ENCODE results near the gene FNDC3B.
A peak's percentile ranks its signal among the peaks of the same experiment; 100 is the strongest.

The FNDC3B gene

DNA sequence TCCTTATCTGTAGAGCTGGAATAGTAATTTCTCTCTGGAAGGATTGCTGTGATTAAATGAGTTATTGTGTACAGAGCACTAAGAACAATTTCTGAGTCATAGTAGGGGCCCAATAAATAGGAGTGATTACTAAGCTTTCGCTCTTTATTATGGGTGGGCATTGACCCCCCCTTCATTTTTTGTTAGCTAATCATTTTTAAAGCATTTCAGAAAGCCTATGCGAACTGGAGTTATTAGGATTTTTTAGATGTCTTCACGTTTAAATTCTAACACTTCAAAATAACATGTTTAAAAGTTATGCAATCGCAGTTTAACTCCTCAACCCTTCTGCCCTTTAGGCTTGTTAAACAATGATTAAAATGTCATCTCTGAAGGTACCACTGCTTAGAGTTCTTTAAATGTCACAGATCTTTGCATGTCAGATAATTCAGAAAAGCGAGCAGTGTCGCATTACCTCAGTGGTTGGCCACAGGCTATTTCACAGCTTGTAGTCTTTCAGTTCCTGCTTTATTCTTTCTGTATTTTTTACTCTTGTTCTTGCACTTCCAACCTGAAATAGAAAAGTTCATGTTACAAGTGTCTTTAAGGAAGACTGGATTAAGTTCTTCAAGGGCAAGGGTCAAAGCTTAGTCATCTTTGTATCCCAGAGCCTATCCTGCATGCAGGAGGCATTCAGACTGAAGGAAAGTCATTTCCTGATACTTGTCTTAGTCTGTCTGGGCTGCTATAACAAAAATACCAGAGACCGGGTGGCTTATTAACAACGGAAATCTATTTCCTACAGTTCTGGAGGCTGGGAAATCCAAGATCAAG lies 102.9 kb downstream of the FNDC3B start:
- DNase-seq (ENCODE audit: low read depth): peak; percentile 64
- no peaks in the 10 kb centered on the region for H3K9me3 ChIP-seq (ENCODE audit: control insufficient read depth, low read length)
- peak overlapping the region; percentile 28 for H3K4me3 ChIP-seq (ENCODE audit: low read length)
- no peaks in the 10 kb centered on the region for H3K27me3 ChIP-seq (replicated peaks; ENCODE audit: control insufficient read depth, insufficient read depth, low read length)
- peaks cover 57% of the 10 kb centered on the region for H3K4me1 ChIP-seq (ENCODE audit: control insufficient read depth, insufficient read depth, low read length)
- H3K36me3 ChIP-seq (ENCODE audit: control insufficient read depth, insufficient read depth, low read length, severe bottlenecking): peaks cover 6% of the 10 kb centered on the region
- H3K9ac ChIP-seq (ENCODE audit: low read length): peak overlapping the region; percentile 36

DNA sequence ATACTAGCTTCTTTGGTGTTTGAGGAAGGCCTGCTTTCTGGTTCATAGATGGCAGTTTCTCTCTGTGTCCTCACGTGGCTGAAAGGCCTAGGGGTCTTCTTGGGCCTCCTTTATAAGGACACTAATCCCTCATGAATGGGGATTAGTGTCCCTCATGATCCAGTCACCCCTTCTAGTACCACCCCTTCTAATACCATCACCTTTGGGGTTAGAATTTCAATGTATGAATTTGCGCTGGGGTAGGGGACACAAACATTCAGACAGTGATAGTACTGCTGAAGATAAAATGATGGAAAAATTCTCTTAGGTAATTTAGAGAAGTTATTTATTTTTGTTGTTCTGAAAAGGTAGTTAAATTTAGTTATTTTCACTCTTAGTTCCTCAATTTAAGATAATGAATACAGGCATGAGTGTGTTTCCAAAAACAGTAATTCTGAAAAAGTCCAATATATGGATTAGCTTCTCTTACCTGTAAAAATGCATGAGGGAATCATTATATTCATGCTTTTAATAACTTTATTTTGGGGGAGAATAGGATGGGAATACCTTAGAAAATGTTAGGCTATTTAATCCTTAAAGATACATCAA lies 103.6 kb downstream of the FNDC3B start:
- Histone ChIP-seq H3K9me3 (ENCODE audit: control insufficient read depth, low read length) (no peaks in the 10 kb centered on the region), H3K27me3 (replicated peaks; ENCODE audit: control insufficient read depth, insufficient read depth, low read length) (no peaks in the 10 kb centered on the region), H3K9ac (ENCODE audit: low read length) (peak overlapping the region; percentile 36), H3K36me3 (ENCODE audit: control insufficient read depth, insufficient read depth, low read length, severe bottlenecking) (peaks cover 6% of the 10 kb centered on the region), H3K4me1 (ENCODE audit: control insufficient read depth, insufficient read depth, low read length) (peaks cover 50% of the 10 kb centered on the region), H3K4me3 (ENCODE audit: low read length) (peak overlapping the region; percentile 28)
- DNase-seq (ENCODE audit: low read depth): no peak

DNA sequence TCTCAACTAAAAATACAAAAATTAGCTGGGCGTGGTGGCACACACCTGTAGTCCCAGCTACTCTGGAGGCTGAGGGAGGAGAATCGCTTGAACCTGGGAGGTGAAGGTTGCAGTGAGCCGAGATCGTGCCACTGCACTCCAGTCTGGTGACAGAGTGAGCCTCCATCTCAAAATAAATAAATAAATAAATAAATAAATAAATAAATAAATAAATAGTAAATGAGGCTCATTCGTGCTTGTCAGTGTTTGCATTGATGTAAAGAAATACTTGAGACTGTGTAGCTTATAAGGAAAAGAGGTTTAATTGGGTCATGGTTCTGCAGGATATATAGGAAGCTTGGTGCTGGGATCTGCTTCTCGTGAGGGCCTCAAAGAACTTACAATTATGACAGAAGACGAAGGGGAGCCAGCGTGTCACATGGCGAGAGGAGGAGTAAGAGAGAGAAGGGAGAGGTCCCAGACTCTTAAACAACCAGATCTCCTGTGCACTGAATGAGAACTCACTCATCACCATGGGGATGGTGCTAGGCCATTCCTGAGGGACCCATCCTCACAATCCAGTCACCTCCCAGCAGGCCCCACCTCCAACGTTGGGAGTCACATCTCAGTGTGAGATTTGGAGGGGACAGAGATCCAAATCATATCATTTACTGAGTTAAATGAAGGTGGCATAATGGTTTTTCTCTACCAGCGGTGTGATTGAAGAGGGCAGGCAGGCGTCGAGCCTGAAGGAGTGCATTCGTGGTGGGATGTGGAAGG lies 104.5 kb downstream of the FNDC3B start:
- H3K27me3 ChIP-seq (replicated peaks; ENCODE audit: control insufficient read depth, insufficient read depth, low read length): no peaks in the 10 kb centered on the region
- H3K9me3 ChIP-seq (ENCODE audit: control insufficient read depth, low read length): no peaks in the 10 kb centered on the region
- peaks cover 12% of the 10 kb centered on the region for H3K36me3 ChIP-seq (ENCODE audit: control insufficient read depth, insufficient read depth, low read length, severe bottlenecking)
- peaks cover 41% of the 10 kb centered on the region for H3K4me1 ChIP-seq (ENCODE audit: control insufficient read depth, insufficient read depth, low read length)
- no peak overlapping the region for H3K4me3 ChIP-seq (ENCODE audit: low read length)
- DNase-seq (ENCODE audit: low read depth): no peak
- H3K9ac ChIP-seq (ENCODE audit: low read length): no peak overlapping the region

DNA sequence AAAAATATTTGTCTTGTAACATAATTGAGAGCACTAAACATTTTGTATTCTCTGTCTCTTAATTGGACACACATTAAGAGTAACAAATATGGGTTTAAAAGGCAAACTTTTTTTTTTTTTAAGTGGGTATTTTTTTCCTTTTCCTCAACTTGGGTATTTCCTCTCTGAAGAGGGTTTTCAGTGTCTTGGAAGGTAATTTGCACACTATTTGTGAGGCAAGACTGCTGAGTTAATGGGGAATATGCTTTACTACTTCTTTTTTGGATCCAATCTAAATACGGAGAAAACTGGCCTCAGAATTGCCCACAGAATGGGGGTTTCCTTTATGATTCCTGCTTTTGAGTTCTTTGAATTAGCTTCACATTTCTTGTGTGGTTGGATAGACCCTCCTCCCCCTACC lies 105.2 kb downstream of the FNDC3B start:
- H3K27me3 ChIP-seq (replicated peaks; ENCODE audit: control insufficient read depth, insufficient read depth, low read length): no peaks in the 10 kb centered on the region
- no peaks in the 10 kb centered on the region for H3K9me3 ChIP-seq (ENCODE audit: control insufficient read depth, low read length)
- H3K4me1 ChIP-seq (ENCODE audit: control insufficient read depth, insufficient read depth, low read length): peaks cover 34% of the 10 kb centered on the region
- no peak overlapping the region for H3K4me3 ChIP-seq (ENCODE audit: low read length)
- DNase-seq (ENCODE audit: low read depth): no peak
- H3K9ac ChIP-seq (ENCODE audit: low read length): no peak overlapping the region
- peaks cover 14% of the 10 kb centered on the region for H3K36me3 ChIP-seq (ENCODE audit: control insufficient read depth, insufficient read depth, low read length, severe bottlenecking)

DNA sequence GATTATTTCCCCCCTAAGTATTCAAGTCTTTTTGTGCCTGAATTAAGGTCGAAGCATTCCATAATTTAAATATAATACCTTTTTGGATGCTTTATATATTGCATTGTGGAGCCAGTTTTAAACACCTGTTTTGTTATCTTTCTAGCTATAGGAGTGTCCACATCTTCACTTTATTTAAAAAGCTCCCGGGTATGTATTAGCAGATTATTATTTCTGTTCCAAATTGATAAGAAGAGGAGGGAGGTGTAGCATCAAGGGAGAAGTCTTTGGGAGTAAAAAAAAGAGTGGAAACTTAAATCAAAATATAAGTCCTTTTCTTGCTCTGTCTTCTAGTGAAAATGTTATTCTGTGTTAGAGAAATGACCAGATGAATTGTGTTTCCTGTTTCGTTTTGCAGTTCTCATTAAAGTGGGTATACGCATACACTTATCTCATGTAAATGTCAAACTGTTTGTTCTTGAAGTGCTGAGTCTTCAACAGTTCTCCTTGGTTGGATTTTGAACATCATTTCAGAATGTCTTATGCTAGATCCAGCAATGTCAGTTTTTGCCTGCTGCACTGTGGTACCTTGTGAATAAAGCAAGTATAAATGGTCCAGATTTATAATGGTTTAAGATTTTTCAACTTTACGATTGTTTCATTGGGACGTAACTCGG lies 105.8 kb downstream of the FNDC3B start:
- Histone ChIP-seq H3K9me3 (ENCODE audit: control insufficient read depth, low read length) (no peaks in the 10 kb centered on the region), H3K4me1 (ENCODE audit: control insufficient read depth, insufficient read depth, low read length) (peaks cover 28% of the 10 kb centered on the region), H3K9ac (ENCODE audit: low read length) (no peak overlapping the region), H3K27me3 (replicated peaks; ENCODE audit: control insufficient read depth, insufficient read depth, low read length) (no peaks in the 10 kb centered on the region), H3K4me3 (ENCODE audit: low read length) (no peak overlapping the region), H3K36me3 (ENCODE audit: control insufficient read depth, insufficient read depth, low read length, severe bottlenecking) (peaks cover 14% of the 10 kb centered on the region)
- no peak for DNase-seq (ENCODE audit: low read depth)

DNA sequence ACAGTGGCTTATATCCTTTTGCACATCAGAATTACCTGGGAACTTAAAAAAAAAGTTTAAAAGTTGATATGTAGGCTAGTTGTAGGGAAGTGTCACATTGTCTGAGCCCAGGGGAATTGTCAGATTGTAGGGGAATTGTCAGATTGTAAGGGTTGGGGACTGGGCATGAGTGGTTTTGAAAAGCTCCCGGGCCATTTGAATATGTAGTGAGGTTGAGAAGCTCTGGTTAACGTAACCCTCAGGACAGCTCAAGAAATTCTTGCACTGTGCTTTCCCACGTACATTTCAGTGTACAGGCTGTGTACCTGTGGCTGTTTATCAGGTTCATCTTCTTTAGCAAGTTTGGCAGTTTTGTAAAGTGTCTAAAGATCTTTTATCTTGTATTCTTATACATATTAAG lies 107.0 kb downstream of the FNDC3B start:
- Histone ChIP-seq H3K4me1 (ENCODE audit: control insufficient read depth, insufficient read depth, low read length) (peaks cover 21% of the 10 kb centered on the region), H3K9me3 (ENCODE audit: control insufficient read depth, low read length) (no peaks in the 10 kb centered on the region), H3K9ac (ENCODE audit: low read length) (no peak overlapping the region), H3K4me3 (ENCODE audit: low read length) (no peak overlapping the region), H3K27me3 (replicated peaks; ENCODE audit: control insufficient read depth, insufficient read depth, low read length) (no peaks in the 10 kb centered on the region), H3K36me3 (ENCODE audit: control insufficient read depth, insufficient read depth, low read length, severe bottlenecking) (peaks cover 14% of the 10 kb centered on the region)
- no peak for DNase-seq (ENCODE audit: low read depth)

DNA sequence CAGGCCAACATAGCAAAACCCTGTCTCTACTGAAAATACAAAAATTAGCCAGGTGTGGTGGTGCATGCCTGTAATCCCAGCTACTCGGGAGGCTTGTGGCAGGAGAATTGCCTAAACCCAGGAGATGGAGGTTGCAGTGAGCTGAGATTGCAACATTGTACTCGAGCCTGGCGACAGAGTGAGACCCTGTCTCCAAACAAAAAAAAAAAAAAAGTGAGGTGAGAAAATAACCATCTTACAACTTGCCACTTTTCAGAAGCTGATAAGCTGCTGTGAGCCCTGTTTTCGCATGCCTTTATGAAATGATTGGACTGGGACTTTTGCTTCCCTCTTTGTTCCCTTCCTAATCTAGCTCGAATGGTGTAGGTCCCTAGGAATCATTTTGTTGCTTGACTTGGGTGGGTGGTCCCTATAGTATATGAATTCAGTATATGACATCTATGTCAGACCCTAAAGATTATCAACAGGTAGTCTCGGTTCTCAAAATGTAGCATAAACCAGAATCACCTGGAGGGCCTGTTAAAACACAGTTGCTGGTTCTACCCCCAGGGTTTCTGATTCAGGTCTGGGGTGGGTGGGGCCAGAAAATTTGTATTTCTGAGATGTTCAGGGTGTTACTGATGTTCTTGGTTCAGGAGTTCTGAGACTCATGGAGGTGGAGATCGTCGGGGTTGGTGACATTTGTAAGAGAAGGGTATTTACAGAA lies 107.9 kb downstream of the FNDC3B start:
- no peaks in the 10 kb centered on the region for H3K27me3 ChIP-seq (replicated peaks; ENCODE audit: control insufficient read depth, insufficient read depth, low read length)
- peaks cover 14% of the 10 kb centered on the region for H3K36me3 ChIP-seq (ENCODE audit: control insufficient read depth, insufficient read depth, low read length, severe bottlenecking)
- no peak overlapping the region for H3K9ac ChIP-seq (ENCODE audit: low read length)
- no peak overlapping the region for H3K4me3 ChIP-seq (ENCODE audit: low read length)
- H3K9me3 ChIP-seq (ENCODE audit: control insufficient read depth, low read length): no peaks in the 10 kb centered on the region
- H3K4me1 ChIP-seq (ENCODE audit: control insufficient read depth, insufficient read depth, low read length): peaks cover 20% of the 10 kb centered on the region
- no peak for DNase-seq (ENCODE audit: low read depth)

DNA sequence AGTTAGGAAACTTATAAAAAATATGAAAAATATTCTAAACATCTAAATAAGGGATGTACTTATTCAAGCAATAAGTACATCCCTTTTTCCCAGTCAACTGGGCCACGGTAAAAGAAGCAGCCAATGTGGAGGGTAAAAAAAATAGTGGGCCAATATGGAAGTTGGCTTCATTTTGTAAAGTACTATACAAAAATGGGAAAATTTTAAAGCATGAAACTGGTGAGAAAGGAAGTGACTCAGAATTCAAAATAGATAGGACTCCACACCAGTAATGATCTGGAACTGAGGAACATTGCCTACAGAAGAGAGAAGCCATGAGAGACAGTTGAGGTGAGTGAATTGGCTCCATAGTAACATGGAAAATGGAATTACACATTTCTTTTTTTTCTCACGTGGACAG lies 108.9 kb downstream of the FNDC3B start:
- Histone ChIP-seq H3K9ac (ENCODE audit: low read length) (no peak overlapping the region), H3K4me3 (ENCODE audit: low read length) (no peak overlapping the region), H3K27me3 (replicated peaks; ENCODE audit: control insufficient read depth, insufficient read depth, low read length) (no peaks in the 10 kb centered on the region), H3K4me1 (ENCODE audit: control insufficient read depth, insufficient read depth, low read length) (peaks cover 22% of the 10 kb centered on the region), H3K9me3 (ENCODE audit: control insufficient read depth, low read length) (no peaks in the 10 kb centered on the region), H3K36me3 (ENCODE audit: control insufficient read depth, insufficient read depth, low read length, severe bottlenecking) (peaks cover 14% of the 10 kb centered on the region)
- no peak for DNase-seq (ENCODE audit: low read depth)

DNA sequence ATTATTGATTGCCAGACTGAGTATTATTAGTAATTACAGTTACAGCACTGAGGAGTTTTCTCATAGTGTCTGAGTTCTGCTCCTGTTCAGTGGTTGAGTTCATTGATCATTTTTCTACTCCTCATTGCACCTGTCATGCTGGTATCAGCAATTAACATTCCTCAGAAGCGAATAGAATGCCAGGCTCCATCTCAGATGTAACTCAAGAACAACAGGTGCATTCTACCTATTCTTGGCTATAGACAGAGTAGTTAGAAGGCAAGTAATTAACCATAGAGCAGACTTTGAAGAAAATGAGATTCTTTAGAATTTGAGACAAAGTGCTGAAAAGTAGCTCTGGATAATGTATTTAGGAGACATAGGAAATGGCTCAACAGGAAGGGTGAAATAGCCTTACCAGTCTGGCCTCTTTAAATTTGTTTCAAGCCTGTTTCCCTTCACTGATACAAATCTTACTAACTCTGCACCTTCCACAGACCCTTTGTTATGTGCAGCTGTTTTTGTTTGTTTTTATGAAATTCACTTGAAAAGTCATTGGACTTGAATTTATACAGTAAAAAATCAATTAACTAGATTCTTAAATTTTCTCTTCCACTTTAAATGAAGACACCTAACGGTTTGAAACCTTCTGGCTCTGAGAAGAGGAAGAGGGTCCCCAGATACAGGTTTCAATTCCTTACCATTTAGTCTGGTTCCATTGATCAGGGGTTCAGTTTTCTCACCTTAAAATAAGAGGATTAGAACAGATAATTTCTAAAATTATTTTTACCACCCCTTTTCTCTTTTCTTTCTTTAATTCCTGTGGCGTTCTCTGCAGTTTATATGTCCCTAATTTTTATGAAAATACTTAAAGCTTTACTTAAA lies 109.6 kb downstream of the FNDC3B start:
- DNase-seq (ENCODE audit: low read depth): no peak
- Histone ChIP-seq H3K36me3 (ENCODE audit: control insufficient read depth, insufficient read depth, low read length, severe bottlenecking) (peaks cover 14% of the 10 kb centered on the region), H3K9ac (ENCODE audit: low read length) (no peak overlapping the region), H3K9me3 (ENCODE audit: control insufficient read depth, low read length) (no peaks in the 10 kb centered on the region), H3K4me1 (ENCODE audit: control insufficient read depth, insufficient read depth, low read length) (peaks cover 29% of the 10 kb centered on the region), H3K4me3 (ENCODE audit: low read length) (no peak overlapping the region), H3K27me3 (replicated peaks; ENCODE audit: control insufficient read depth, insufficient read depth, low read length) (no peaks in the 10 kb centered on the region)

DNA sequence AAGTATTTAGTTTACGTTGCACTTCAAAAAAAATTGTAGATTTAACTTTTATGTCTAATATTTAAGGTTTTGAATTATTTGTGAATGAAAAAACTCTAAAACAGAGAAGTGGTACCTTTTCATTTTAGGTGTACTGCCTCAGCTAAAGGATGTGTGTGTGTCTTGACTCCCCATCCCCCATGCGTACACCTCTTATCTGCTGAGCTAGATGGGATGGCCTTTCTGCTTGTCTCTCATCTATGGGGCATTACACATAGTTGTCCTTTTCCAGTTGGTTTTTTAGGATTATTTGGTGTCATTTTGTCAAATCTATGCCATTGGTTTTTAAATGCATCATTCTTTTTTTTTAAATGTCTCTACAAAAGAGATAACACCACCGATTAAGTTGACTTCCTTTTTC lies 110.9 kb downstream of the FNDC3B start:
- no peaks in the 10 kb centered on the region for H3K9me3 ChIP-seq (ENCODE audit: control insufficient read depth, low read length)
- no peak overlapping the region for H3K4me3 ChIP-seq (ENCODE audit: low read length)
- peaks cover 8% of the 10 kb centered on the region for H3K36me3 ChIP-seq (ENCODE audit: control insufficient read depth, insufficient read depth, low read length, severe bottlenecking)
- no peak for DNase-seq (ENCODE audit: low read depth)
- H3K4me1 ChIP-seq (ENCODE audit: control insufficient read depth, insufficient read depth, low read length): peaks cover 41% of the 10 kb centered on the region
- H3K27me3 ChIP-seq (replicated peaks; ENCODE audit: control insufficient read depth, insufficient read depth, low read length): no peaks in the 10 kb centered on the region
- H3K9ac ChIP-seq (ENCODE audit: low read length): no peak overlapping the region

All from adipocyte (in vitro differentiated cells).